Stimulated activated CD4-positive, alpha-beta T cell treated with anti-CD3 and anti-CD28 coated beads, Interleukin-4, amount 100 ng/mL, for 1 hour (primary cell): Measurements from ENCODE around the gene ABR.

Experiments used
- DNase-seq: peaks from one replicate; pipeline ENCODE4 v3.0.0-alpha.2; 2020

The ABR gene

GRCh38 chr17:1025733-1026598 lies 153.8 kb downstream of the ABR start:
- no peak for DNase-seq

DNA sequence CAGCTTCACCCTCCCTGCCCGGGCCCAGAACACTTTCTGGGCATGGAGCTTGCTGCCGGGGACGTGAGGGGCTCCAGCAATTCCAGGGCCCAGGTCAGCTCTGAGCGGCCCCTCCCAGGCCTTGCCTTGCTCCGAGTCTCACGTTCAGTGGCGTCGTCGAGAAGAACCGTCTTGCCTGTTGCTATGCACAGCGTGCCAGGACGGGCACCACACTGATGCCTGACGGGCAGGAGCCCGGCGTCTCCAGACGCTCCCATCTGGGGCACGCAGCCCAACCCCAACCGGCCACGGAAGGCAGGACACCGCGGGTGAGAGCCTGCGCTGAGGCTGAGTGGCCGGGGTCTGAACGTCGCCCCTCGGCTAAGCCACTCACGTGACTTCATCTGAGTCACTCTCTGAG lies 155.7 kb downstream of the ABR start:
- no peak for DNase-seq

DNA sequence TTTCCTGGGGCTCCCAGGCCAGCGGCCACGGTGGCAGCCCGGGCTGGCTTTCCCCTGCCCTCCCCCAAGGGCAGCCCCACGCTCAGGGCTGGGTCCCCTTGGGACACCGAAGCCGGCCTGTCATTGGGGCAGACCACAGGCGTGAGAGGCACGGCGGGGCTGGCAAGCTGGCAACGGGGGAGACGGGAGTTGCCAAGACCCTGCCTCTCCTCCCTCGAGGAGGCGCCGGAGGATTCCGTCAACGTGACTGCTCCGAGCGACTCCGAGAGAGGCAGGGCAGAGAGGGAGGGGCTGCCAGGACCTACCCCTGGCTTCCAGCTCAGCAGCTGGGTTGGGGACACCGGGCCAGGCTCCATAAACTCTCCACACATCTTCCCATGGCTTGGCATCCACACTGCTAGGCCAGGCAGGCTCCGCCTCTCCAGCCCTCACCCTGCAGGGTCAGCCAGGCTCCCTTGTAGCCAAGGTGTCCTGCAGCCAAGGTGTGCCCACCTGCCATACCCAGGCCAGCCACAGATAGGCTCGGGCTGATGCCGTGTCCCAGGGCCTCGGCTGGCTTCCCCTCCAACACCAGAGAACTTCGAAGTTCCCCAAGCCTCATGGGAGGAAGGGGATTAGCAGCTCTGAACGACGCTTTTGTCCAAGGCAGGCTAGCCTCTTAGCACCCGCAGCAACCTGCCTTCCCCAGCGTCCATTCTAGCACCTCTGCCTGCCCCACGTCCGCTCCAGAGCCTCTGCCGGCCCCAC lies 157.3 kb downstream of the ABR start:
- DNase-seq, result no peak

DNA sequence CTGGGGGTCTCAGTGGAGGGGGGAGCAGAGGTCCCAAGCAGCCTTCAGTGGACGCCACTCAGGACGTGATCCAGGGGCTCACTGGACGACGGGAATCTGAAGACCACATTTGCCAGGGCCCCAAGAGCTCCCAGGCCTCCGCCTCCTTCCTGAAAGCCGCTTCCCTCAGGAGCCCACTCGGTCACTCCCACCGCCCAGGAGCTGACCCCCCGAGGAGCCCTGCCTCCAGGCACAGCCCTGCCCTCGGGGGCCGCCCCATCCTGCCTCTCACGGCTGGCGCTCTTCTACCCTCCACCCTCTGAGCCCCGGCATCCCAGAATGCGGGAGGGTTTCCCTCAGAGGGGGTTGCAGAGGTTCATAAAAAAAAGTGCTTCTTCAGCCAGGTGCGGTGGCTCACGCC lies 158.6 kb downstream of the ABR start:
- no peak for DNase-seq

- no peak for DNase-seq
Measured at GRCh38 chr17:1019451-1019850, 160.3 kb downstream of the ABR start.

DNA sequence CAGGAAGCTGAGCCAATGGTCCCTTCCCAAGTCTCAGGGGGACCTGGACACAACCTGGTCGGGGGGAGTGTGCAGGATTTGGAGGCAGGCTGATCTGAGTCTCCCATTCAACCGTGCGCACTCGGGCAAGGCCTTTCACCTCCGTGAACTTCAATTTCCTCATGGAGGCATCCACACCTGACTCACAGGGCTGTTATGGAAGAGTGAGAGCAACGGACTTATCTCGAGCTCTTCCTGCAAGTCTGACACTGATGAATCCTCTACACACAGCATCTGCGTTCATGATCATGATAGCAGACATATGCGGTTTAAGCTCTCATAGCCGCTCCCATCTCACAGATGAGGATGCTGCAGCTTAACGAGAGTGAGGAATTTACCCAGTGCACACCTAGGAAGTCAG lies 161.2 kb downstream of the ABR start:
- no peak for DNase-seq

DNA sequence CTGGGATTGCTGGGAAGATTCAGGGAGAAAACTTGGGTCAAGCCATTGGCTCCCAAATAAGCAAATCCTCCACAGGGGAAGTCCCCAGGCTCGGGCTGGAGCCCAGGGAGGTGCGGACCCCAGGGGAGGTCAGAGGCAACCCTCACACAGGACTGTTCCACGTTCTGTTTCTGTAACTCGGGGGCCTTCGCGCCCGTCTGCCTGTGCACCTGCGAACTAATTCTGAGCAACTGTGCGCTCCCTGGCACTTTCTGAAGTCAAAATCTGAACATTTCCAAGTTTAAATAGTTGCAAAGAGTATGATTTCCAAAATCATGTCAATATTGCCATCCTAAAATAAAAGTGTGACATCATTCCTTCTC lies 166.1 kb downstream of the ABR start:
- DNase-seq, result no peak

GRCh38 chr17:1012823-1013728 lies 166.7 kb downstream of the ABR start:
- no peak for DNase-seq

DNA sequence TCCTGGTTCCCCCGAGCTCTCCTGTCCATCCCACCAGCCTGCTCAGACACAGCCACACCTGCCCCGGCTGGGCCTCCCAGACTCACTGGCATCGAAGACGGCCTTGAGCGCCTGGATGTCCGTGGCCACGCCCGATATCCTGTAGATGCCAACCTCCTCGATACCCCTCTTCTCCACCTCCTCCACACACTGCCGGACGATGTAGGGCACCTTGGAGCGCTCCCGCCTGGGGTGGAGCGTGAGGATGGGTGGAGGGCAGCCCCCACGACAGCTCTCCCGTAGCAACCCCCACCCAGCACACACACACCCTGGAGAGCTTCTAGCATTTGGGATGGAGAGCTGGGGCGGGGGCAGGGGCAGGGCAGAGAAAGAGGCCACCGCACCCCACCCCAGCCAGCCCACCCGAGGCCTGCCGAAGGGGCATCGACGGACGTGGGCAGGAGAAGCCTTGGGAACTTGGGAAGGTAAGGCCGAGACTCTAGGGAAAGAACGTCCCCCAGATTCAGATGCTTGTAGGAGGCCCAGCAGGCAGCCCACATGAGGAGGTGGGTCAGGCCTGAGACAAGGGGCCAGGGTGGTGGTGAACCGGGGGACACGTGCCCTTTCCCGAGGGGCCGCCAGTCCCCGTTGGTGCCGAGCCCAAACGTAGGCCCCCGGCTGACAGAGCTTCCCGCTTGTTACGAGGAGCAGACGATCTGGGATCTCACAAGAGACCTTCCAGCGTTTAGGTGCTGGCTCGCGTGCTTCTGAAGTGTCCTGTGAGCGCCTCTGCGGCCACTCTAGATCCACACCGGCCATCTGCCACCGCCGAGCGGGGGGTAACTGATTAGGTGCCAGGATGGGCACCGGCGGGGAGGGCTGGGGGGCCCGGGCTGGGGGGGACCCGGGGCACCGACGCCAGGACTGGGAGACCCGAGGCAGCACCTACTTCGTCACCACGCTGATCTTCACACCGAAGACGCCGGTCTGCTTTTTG lies 167.7 kb downstream of the ABR start:
- DNase-seq, result no peak

DNA sequence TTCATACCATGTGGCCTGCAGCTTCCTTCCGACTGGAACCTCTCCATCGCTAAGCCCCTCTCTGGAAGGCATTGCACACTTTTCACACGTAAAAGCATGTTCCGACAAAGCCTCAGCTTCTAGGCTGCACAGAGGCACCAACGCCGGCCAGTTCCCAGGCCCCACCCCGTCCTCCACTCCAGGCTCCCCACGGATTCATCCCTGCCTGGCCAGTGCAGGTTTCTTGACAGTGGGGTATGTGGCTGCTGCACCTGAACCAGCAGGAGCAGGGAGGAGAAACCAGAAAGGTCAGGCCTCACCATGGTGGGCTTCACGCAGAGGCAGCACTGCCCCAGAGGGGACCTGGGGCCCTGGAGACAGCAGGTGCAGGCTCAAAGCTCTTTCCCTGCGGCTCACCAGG lies 168.6 kb downstream of the ABR start:
- DNase-seq, result no peak

- no peak for DNase-seq
Measured at GRCh38 chr17:1010586-1010985, 169.2 kb downstream of the ABR start.

DNA sequence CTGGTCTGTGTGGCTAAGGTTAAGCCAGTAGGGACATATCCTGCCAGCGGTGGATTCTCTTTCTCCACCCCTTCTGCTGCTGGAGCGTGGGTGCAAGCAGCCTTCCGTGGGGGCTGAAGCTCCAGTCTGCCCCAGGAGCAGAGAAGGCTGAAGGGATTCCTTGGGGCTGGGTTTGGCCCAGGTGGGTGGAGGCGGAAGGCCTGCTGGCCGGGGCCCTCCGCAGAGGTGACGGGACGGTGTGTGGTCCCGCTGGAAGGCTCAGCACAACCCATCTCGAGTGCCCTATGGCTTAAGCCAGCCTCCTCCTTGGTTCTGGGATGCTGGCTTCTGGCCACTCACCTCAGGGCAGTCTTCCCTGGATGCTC lies 169.7 kb downstream of the ABR start:
- DNase-seq, result no peak

DNA sequence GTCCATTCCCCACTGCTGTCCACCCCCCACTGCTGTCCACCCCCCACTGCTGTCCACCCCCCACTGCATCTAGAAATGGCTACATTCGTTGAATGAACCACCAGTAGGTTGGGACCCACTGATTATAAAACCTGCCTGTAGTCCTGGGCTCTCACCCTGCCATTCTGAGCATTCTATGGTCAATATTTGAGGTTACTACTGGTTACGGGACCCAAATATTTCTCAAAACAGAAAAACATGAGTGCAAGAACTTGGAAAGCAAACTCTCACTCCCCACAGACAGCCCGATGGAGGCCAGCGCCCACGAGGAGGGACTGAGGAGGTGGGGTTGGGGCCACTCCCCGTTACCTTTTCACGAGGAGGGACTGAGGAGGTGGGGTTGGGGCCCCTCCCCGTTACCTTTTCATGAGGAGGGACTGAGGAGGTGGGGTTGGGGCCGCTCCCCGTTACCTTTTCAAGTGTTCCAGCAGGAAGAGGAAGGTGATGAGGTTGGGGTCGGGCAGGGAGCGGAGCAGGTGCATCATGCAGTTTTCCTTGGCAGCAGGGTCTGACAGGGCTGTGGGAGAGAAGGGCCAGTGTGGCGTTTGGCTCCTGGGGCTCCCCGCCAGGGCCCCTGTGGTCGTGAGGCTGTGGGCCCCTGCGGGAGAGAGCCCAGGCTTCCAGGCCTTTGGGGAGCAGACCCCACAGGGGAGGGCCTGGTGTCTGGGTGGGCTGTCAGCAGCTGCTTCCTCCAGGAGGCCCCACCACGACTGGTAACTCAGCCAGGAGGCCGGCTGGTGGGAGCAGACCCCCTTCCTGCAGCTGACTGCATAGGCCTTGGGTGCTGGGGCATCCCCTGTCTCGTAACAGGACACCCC lies 170.3 kb downstream of the ABR start:
- DNase-seq, result no peak

DNA sequence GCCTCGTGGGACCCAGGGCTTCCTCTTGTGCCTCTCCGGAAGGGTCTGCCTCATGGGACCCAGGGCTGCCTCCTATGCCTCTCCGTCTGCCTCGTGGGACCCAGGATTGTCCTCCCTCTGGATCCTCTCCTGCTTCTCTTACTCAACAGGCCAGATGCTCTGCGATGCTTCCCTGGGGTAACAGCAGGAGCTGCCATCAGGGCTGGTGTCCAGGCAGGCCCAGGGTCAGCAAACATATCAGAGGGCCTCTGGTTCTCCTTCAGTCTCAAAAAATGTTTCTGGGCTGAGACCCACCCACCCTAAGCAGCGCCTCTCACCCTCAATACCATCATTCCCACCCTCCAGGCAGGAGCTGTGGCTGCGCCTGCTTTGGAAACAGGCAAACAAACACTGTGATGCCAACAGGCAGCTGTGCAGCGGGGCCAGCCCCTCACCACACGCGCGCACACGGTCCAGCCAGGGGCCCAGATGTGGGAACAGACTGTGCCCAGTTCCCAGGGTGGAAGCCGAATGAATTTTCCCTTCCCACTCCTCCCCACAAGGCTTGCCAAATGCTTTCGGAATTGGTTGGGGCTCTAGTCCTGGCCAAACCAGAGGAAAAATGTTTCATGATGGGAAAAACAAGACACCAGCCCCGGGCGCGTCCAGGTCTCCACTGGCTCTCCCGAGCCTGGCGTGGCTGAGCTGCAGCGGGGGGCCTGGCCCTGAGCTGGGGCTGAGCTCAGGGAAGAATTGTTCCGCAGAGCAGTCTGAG lies 171.6 kb downstream of the ABR start:
- DNase-seq, result no peak

GRCh38 chr17:1007310-1008007 lies 172.3 kb downstream of the ABR start:
- DNase-seq, result no peak

- DNase-seq, result no peak
Measured at GRCh38 chr17:1006054-1006453, 173.7 kb downstream of the ABR start.

DNA sequence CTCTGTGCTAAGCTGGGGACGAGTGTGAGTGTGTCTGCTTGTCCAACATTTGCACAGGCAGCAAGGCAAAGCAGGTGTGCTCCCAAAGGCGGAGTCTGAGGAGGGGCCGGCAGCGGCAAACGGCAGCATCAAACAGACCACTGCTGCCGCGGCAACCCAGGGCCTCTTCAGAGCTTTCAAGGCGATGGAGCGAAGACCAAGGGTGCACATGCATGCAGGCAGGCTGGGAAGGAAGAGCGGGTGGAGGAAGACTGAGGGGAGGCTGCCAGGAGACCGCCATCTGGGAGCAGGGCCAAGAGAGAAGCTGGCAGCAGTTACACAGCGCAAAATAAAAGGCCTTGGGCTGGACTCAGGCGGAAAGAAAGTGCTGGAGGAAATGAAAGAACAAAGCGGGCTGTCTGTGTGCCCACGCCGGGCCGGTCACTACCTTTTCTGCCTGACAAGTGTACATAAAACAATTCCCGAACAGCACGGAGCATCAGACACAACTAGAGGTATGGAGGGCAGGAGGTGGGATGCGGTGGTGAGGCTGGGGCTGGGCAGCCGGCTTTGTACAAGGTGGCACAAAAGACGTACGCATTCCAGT lies 174.3 kb downstream of the ABR start:
- no peak for DNase-seq

DNA sequence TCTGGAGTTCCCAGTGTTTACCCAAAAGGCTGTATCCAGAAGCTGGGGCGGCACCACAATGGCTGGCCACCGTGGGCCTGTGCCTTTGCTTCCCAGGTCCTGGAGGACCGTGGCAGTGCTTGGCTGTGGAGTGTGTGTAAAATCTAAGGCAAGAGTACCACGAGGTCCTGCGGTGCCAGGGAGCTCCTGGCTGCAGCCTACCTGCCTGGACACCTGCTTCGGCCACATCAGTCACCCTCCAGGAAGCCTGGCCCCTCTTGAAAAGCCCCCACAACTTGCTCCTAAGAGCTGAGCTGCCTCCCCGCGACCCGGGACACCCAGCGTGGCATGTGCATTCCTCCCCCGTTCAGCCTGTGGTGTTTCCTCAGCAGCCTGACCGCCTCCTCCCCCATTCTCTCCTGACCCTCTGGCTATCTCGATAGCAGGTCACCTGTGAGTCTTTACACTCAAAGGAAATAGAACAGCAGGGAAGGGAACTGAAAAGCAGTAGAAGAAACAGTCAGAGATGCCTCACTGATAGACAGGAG lies 174.9 kb downstream of the ABR start:
- no peak for DNase-seq
